Measurements from ENCODE around the gene POLL. TPM values are rescaled to one million over a fixed set of nuclear protein-coding genes. Genes with fewer than 3 reads are reported as not detected.
A peak's percentile ranks its signal among the peaks of the same experiment; 100 is the strongest.

The POLL gene
- total RNA-seq, 6 experiments from 2014 or later = 19.3 to 20.9 (median 19.7) TPM

- peaks cover 43% of the 10 kb centered on the region for H3K27me3 Mint-ChIP-seq (ENCODE audit: insufficient read depth)
- TF ChIP-seq CTCF (IDR thresholded peaks at IDR 0.05) = no peak
- no peak for DNase-seq
- H3K36me3 Mint-ChIP-seq (ENCODE audit: low read depth) = no peaks in the 10 kb centered on the region
- peak overlapping the region; percentile 4; the same call in 1 of the 2 replicates for H3K4me3 Mint-ChIP-seq
- peaks cover 18% of the 10 kb centered on the region; the same call in 1 of the 2 replicates for H3K4me1 Mint-ChIP-seq (ENCODE audit: low read depth)
- H3K9me3 Mint-ChIP-seq = peaks cover under 1% of the 10 kb centered on the region; the same call in 1 of the 2 replicates
- no peak overlapping the region for H3K27ac Mint-ChIP-seq
Measured at GRCh38 chr10:101567165-101568006, 20.7 kb downstream of the POLL start.

GRCh38 chr10:101566333-101567164, 21.5 kb downstream of the POLL start:
- no peaks in the 10 kb centered on the region for H3K36me3 Mint-ChIP-seq (ENCODE audit: low read depth)
- H3K27ac Mint-ChIP-seq = no peak overlapping the region
- peak overlapping the region; percentile 65; the same call in 1 of the 2 replicates for H3K4me3 Mint-ChIP-seq
- H3K9me3 Mint-ChIP-seq = no peaks in the 10 kb centered on the region
- no peak for TF ChIP-seq CTCF (IDR thresholded peaks at IDR 0.05)
- H3K4me1 Mint-ChIP-seq (ENCODE audit: low read depth) = peaks cover 18% of the 10 kb centered on the region; the same call in 1 of the 2 replicates
- peaks cover 47% of the 10 kb centered on the region for H3K27me3 Mint-ChIP-seq (ENCODE audit: insufficient read depth)
- DNase-seq = no peak

GRCh38 chr10:101565936-101566332, 22.1 kb downstream of the POLL start:
- no peak overlapping the region for H3K27ac Mint-ChIP-seq
- peaks cover 49% of the 10 kb centered on the region for H3K27me3 Mint-ChIP-seq (ENCODE audit: insufficient read depth)
- H3K4me3 Mint-ChIP-seq = peak overlapping the region; percentile 65; the same call in 1 of the 2 replicates
- no peaks in the 10 kb centered on the region for H3K36me3 Mint-ChIP-seq (ENCODE audit: low read depth)
- no peaks in the 10 kb centered on the region for H3K9me3 Mint-ChIP-seq
- TF ChIP-seq CTCF (IDR thresholded peaks at IDR 0.05) = no peak
- no peak for DNase-seq
- H3K4me1 Mint-ChIP-seq (ENCODE audit: low read depth) = peaks cover 15% of the 10 kb centered on the region; the same call in 1 of the 2 replicates

- no peak for TF ChIP-seq CTCF (IDR thresholded peaks at IDR 0.05)
- peaks cover 10% of the 10 kb centered on the region; the same call in 1 of the 2 replicates for H3K4me1 Mint-ChIP-seq (ENCODE audit: low read depth)
- no peaks in the 10 kb centered on the region for H3K9me3 Mint-ChIP-seq
- H3K4me3 Mint-ChIP-seq = no peak overlapping the region
- no peaks in the 10 kb centered on the region for H3K36me3 Mint-ChIP-seq (ENCODE audit: low read depth)
- H3K27ac Mint-ChIP-seq = no peak overlapping the region
- no peak for DNase-seq
- peaks cover 50% of the 10 kb centered on the region for H3K27me3 Mint-ChIP-seq (ENCODE audit: insufficient read depth)
Measured at GRCh38 chr10:101565370-101565900, 22.6 kb downstream of the POLL start.

GRCh38 chr10:101564490-101564991, 23.5 kb downstream of the POLL start:
- no peak for DNase-seq
- H3K9me3 Mint-ChIP-seq = no peaks in the 10 kb centered on the region
- H3K4me3 Mint-ChIP-seq = no peak overlapping the region
- TF ChIP-seq CTCF (IDR thresholded peaks at IDR 0.05) = no peak
- no peak overlapping the region for H3K27ac Mint-ChIP-seq
- H3K36me3 Mint-ChIP-seq (ENCODE audit: low read depth) = no peaks in the 10 kb centered on the region
- peaks cover 10% of the 10 kb centered on the region; the same call in 1 of the 2 replicates for H3K4me1 Mint-ChIP-seq (ENCODE audit: low read depth)
- H3K27me3 Mint-ChIP-seq (ENCODE audit: insufficient read depth) = peaks cover 47% of the 10 kb centered on the region

All from HFFc6 (cell line).